H1 (cell line): ENCODE data around the gene TMEM161A. TPM values are rescaled to one million over a fixed set of nuclear protein-coding genes. Genes with fewer than 3 reads are reported as not detected.

Experiments used
- ASH2L ChIP-seq: fragments of 200-600, 300-600 bp; sonication (generic); IDR thresholded peaks from one replicate; pipeline ENCODE4 v1.7.1; 2017; ENCODE audit warnings: low read length
- KDM1A ChIP-seq: fragments of 200-600, 300-600 bp; sonication (generic); IDR thresholded peaks from 2 replicates; pipeline ENCODE4 v1.7.1; 2016; ENCODE audit warnings: mild to moderate bottlenecking, low read length, borderline replicate concordance
- NANOG ChIP-seq: IDR thresholded peaks from 2 replicates; pipeline ENCODE4 v1.6.1; 2011; ENCODE audit warnings: low read length, low read depth, mild to moderate bottlenecking, inconsistent platforms; ENCODE audit not compliant: insufficient read depth, poor library complexity, severe bottlenecking
- PHF8 ChIP-seq: fragments of 200-600 bp; sonication (generic); conservative IDR thresholded peaks from 2 replicates; pipeline ENCODE4 v1.7.1; 2012; ENCODE audit warnings: low read depth, mild to moderate bottlenecking, inconsistent platforms, low read length, moderate library complexity
- SP4 ChIP-seq: IDR thresholded peaks from 2 replicates; pipeline ENCODE4 v1.6.1; 2012; ENCODE audit warnings: low read length, inconsistent platforms
- ZNF274 ChIP-seq: IDR thresholded peaks from 2 replicates; pipeline ENCODE4 v1.7.0; 2012; ENCODE audit warnings: low read length, borderline replicate concordance; ENCODE audit errors: extremely low read depth
- polyA plus RNA-seq, 7 experiments: library from polyadenylated mRNA; depleted of rRNA in 3 of 7; stranded (reverse) in 5 of 7; unstranded in 2 of 7; fragments of >200 nt in 5 of 7; fragments of 200-250 nt in 2 of 7; gene quantifications; 1 replicate in 5 of 7; 2 replicates in 1 of 7; 4 replicates in 1 of 7; pipeline versions ENCODE4 v1.2.1 to v1.2.3, GENCODE V29; 2011 to 2013; ENCODE audit warnings: missing spikeins in 2 of 7, mixed read lengths in 2 of 7
- total RNA-seq: library from RNA; stranded (reverse); fragmentation: NEBNext Ultra II Directional; extraction: Animal tissue kit (Norgen Biotek cat#: 25700); gene quantifications from 2 replicates; pipeline ENCODE4 v1.2.1, GENCODE V29; 2021
- TF ChIP-seq, protein P1 (sequence below): IDR thresholded peaks from 2 replicates; pipeline ENCODE4 v1.6.1; 2011; ENCODE audit warnings: low read length, improper control_type of control experiment

The TMEM161A gene
- total and polyA plus RNA-seq, 2 of the 8 experiments (the other 6 are each of a cell fraction or from before 2014, with no cell fraction given): 47.8 to 103 TPM

DNA sequence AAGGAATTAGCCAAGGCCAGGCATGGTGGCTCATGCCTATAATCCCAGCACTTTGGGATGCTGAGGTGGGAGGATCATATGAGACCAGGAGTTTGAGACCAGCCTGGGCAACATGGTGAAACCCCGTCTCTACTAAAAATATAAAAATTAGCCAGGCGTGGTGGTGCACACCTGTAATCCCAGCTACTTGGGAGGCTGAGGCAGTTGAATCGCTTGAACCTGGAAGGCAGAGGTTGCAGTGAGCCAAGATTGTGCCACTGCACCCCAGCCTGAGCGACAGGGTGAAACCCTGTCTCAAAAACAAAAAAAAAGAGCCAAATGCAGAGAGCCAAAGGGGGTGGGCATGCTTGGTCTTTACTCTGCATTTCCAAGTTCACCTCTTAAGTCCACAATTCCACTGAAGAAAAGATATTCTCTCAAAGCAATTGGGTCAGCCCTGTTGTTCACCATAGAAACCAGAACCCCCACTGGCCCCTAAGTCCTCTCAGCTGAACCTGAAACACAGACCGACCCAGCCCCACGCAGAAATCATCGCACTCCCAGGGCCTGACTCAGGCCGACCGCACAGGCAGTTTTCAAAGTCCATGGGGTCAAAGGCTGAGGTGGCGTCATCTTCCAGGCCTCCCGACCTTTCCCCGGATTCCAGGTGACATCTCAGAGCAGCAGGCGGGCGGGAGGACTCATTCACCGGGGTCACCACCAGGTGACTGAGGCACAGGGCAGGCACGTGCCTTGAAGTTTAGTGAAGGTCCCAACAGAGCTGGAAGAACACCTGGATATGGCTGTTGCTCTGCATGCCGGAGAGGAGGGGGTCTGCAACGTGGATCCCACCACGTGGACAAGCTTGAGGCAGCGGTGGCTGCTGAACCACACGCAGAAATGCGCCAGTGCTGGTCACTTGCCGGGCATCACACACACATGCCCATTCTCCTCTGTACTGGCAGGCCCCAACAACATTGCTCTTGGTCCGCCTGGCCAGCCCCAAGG lies 41.3 kb downstream of the TMEM161A start (continued):
- TF ChIP-seq SP4 (no peak), ZNF274 (no peak), ASH2L (no peak), NANOG (no peak), KDM1A (no peak), PHF8 (no peak)
- TF ChIP-seq, protein P1, sequence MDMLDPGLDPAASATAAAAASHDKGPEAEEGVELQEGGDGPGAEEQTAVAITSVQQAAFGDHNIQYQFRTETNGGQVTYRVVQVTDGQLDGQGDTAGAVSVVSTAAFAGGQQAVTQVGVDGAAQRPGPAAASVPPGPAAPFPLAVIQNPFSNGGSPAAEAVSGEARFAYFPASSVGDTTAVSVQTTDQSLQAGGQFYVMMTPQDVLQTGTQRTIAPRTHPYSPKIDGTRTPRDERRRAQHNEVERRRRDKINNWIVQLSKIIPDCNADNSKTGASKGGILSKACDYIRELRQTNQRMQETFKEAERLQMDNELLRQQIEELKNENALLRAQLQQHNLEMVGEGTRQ: no peak
